Measurements from ENCODE around the gene SAPCD2. TPM values are rescaled to one million over a fixed set of nuclear protein-coding genes. Genes with fewer than 3 reads are reported as not detected.

Gene SAPCD2
- total and polyA plus RNA-seq, 2 of the 4 experiments (the other 2 are of a cell fraction), result 3.4 to 4.9 TPM

GRCh38 chr9:137029058-137029936 lies 41.1 kb downstream of the SAPCD2 start:
- intact Hi-C loops (cut with micrococcal nuclease), result loop anchor here (1.0 to 2.0 kb wide), 2 partner anchors 22 to 242 kb away; no protein-coding TSS in a partner anchor
- Histone ChIP-seq H3K79me1 (ENCODE audit: low read depth in 1 of 2, low read length in 2 of 2) (peaks cover 0 to 7% of the 10 kb centered on the region in 2 experiments; a peak in 2 of 4 replicates), H4K91ac (ENCODE audit: insufficient read depth, low read depth, low read length) (no peak overlapping the region), H4K20me1 (ENCODE audit: insufficient read depth, low read length) (no peaks in the 10 kb centered on the region; the same call in 1 of the 2 replicates), H3K9ac (ENCODE audit: low read depth, low read length) (no peak overlapping the region), H2AK5ac (ENCODE audit: low read depth, low read length) (peak overlapping the region; percentile 30; the same call in 1 of the 2 replicates), H3K27ac (ENCODE audit: insufficient read depth, low read length) (no peak overlapping the region), H2BK15ac (ENCODE audit: low read depth, low read length) (no peak overlapping the region), H3K4ac (ENCODE audit: low read depth, low read length) (no peak overlapping the region), H2BK5ac (ENCODE audit: low read depth, low read length, poor library complexity, severe bottlenecking) (no peak overlapping the region), H3K9me1 (ENCODE audit: insufficient read depth, low read length) (peaks cover 4% of the 10 kb centered on the region; the same call in 1 of the 2 replicates), H2BK20ac (ENCODE audit: low read depth, low read length) (no peak overlapping the region), H3K4me3 (ENCODE audit: insufficient read depth, low read depth, low read length) (no peak overlapping the region; the same call in 1 of the 2 replicates), H3K27me3 (ENCODE audit: control insufficient read depth, insufficient read depth, low read length) (peaks cover 2% of the 10 kb centered on the region; the same call in 1 of the 2 replicates), H4K5ac (ENCODE audit: low read depth, low read length) (no peak overlapping the region), H2BK120ac (ENCODE audit: low read depth, low read length) (no peak overlapping the region), H3K4me1 (ENCODE audit: control insufficient read depth, insufficient read depth, low read length) (peaks cover 5% of the 10 kb centered on the region), H2AFZ (replicated peaks; ENCODE audit: low read length, poor library complexity) (peak overlapping the region; percentile 92), H3K4me2 (ENCODE audit: low read depth, low read length) (peak overlapping the region; percentile 85; the same call in 1 of the 2 replicates), H3K56ac (ENCODE audit: extremely low read depth, insufficient read depth, low read length) (no peak overlapping the region), H4K8ac (ENCODE audit: low read depth in 2 of 2, low read length in 2 of 2) (no peak overlapping the region), H3K18ac (ENCODE audit: low read depth, low read length) (no peak overlapping the region), H3K9me3 (ENCODE audit: control insufficient read depth, insufficient read depth, low read length) (no peaks in the 10 kb centered on the region), H3K23ac (ENCODE audit: low read depth, low read length) (no peak overlapping the region), H2AK9ac (replicated peaks; ENCODE audit: low read depth, low read length, poor library complexity) (peak overlapping the region; percentile 90), H3K14ac (replicated peaks; ENCODE audit: low read depth, low read length) (no peak overlapping the region), H3K36me3 (ENCODE audit: control insufficient read depth, insufficient read depth, low read length) (no peaks in the 10 kb centered on the region)
- TF ChIP-seq SMC3 (IDR thresholded peaks at IDR 0.05; ENCODE audit: low read depth, low read length), result peak; percentile 43
- TF ChIP-seq ELK1 (IDR thresholded peaks at IDR 0.05; ENCODE audit: borderline replicate concordance, low read depth, low read length), result no peak
- no peak for TF ChIP-seq CHD1 (IDR thresholded peaks at IDR 0.05; ENCODE audit: low read depth, low read length)
- TF ChIP-seq FOS (IDR thresholded peaks at IDR 0.05; ENCODE audit: low read depth, low read length), result no peak
- no peak for TF ChIP-seq BHLHE40 (IDR thresholded peaks at IDR 0.05; ENCODE audit: low read depth, low read length)
- peak; percentile 41; the same call in 1 of the 2 replicates for TF ChIP-seq RAD21 (IDR thresholded peaks at IDR 0.05; ENCODE audit: low read length)
- TF ChIP-seq RFX5 (IDR thresholded peaks at IDR 0.05; ENCODE audit: low read depth, low read length), result no peak
- TF ChIP-seq RCOR1 (IDR thresholded peaks at IDR 0.05; ENCODE audit: insufficient replicate concordance, low read length), result no peak
- TF ChIP-seq POLR2A (IDR thresholded peaks at IDR 0.05; ENCODE audit: low read depth, low read length), result no peak
- peak; percentile 74 for TF ChIP-seq CTCF (conservative IDR thresholded peaks at IDR 0.05; ENCODE audit: low read depth, low read length)
- no peak for TF ChIP-seq MAFK (IDR thresholded peaks at IDR 0.05; ENCODE audit: low read depth, low read length)
- in situ Hi-C loops (cut with MboI; ENCODE audit: low sequenced_read_pairs), result no loop called here
- 100% methylated on average over 2 of the region's 19 CpGs; no CpG with 5 or more reads in 1 of the 2 experiments for WGBS, 2 experiments (ENCODE audit: extremely low coverage in 2 of 2, insufficient read length in 1 of 2)
- DNase-seq (peak; percentile 36), ATAC-seq (ENCODE audit: low read depth) (peak; percentile 69)
- POLR2A ChIA-PET (ENCODE audit: unreplicated experiment), result no interaction called here
- dilution Hi-C loops (cut with HindIII; ENCODE audit: low sequenced_read_pairs, unreplicated experiment), result no loop called here
- CTCF ChIA-PET, result interaction anchor here (0.5 to 1.4 kb wide), 13 partner anchors 17 to 240 kb away, joined by 3 to 9 read pairs (median 3); partner anchors contain the start of genes AJM1, NPDC1, PAXX and SAPCD2
- no TSS peak for BruUV-seq (replicated peaks)
